NCI-H524 (cell line): ENCODE measurements around the gene TTC29.
A peak's percentile ranks its signal among the peaks of the same experiment; 100 is the strongest.
"Not testable (repeated sequence)": the region's sequence is repeated elsewhere in the genome, so short reads cannot be mapped to it uniquely, and the experiment has no call there.

Source experiments
- DNase-seq, 2 experiments: peaks; one replicate each; lab custom pipeline; 2025; lab: John Stamatoyannopoulos, UW

Gene TTC29

DNA sequence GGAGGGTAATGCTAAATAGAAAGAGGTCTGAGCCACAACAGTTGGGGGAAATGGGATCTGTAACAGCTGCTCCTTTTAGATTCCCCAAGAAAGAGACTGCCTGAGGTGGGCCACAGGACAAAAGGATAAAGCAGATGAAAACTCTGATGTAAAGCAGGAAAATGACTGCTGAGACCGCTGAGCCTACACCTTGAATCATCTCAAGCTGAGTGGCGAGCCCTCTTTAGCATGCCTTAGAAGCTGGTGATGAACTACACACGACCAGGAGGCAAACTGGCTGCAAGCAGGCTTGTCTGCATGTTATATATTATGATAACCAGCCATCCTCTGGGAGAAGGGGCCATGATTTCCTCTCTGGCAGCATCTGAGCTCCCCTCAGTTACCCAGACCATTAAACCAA, 88.4 kb downstream of the TTC29 start:
- no peak for DNase-seq

- peak; percentile 7 to 54 for DNase-seq
Measured at GRCh38 chr4:146855761-146856160, 89.9 kb downstream of the TTC29 start.

GRCh38 chr4:146852360-146852759, 93.3 kb downstream of the TTC29 start:
- DNase-seq = no peak

DNA sequence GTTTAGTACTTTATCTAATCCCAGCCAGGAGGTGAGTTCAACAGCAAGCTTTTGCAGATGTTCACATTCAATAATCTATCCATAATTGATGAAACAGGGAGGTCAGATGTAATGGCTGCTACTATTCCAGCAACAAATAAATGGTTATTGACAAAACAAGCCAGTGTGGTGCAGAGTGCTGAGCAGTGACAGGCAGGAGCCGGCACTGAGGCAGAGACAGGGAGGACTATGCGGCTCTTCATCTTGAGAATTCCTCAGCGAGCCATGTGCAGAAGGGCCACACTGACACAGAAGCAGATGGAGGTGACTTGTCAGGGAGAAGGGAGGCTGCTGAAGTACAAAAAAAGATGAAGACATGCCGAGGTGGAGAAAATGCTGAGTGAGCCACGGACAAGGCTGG, 98.3 kb downstream of the TTC29 start:
- DNase-seq = no peak

DNA sequence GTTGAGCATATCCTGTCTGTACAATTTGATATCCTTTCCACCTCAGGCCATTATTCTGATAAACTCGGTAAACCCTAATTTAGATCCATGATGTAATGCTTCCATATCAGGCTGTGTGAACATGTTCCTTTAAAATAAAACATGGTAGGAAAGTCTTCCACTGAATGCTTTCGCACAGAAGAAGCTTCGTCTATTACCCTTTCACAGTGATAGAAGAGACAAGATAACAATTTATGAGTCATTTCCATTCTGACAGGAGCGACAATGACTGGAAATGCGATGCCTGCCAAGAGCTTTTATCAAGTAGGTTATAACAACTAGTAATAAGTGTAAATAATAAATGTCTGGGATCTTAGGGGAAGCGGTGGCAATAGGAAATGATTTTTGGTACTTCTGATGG, 98.8 kb downstream of the TTC29 start:
- no peak for DNase-seq

- DNase-seq = no peak
Measured at GRCh38 chr4:146844761-146845160, 100.9 kb downstream of the TTC29 start.

DNA sequence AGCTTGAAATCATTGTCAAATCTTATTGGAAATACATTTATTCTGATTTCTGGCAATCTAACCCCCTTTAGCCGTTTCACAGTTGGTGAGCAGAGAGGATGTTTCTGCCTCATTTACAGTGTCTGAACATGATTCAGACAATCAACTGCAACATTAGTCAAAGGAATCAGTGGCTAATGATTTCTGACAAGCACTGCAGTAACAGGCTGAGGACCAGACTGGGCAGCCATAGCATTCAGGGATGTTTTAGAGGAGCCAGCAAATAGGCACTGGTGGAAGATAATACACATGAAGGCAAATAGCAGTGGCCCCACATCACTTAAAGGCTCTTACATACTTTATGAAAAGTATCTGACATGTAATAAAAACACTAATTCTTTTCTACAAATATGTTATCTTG, 102.8 kb downstream of the TTC29 start:
- DNase-seq = no peak

- DNase-seq = no peak
Measured at GRCh38 chr4:146840731-146841130, 104.9 kb downstream of the TTC29 start.

DNA sequence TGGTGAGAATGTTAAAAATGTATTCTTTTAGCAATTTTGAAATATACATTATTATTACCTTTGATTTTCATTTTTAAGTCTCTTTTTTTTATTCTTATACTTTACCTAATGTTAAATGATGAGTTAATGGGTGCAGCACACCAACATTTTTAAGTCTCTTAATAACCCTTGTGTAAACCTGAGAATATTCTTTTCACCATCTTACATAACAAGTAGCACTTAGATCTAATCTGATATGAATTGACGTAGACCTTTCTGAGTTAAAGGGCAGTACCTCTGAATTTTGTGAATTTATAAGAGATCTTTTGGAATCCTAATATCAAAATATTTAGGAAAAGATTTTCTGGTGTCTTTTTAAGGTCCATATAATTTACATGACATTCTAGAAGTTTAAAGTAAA, 110.6 kb downstream of the TTC29 start:
- no peak for DNase-seq

DNA sequence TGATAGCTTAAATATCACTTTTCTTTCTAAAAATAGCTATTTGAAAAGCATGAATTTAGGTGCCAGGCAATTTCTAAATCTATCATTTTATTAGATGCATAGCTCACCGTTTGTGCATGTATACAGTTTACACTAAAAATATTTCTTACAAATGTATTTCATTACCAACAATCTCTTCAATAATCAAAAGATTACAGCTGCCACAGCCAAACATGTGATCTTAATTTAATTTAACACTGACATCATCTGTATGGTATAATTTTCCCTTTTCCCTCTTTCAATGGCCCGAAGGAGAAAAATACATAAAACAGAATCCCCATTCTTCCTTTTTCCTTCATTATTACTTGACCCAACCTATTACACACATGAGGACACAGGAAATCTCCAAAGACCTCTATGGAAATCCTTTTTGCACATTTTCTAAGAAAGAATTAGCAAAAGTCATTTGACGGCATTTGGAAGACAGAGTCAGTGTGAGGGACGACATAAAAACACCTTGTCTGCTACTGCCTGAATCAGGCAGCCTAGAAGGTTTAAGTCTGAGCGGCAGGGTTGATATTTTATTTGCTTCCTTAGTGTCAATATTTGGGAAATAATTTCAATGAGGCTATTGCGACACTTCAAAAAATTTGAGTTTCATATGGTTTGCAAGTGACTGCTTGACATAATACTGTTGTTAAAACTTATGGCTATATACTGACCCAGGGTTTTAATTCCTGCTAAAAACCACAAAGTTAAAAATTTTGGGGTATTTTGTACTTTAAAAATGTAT, 111.2 kb downstream of the TTC29 start:
- DNase-seq = no peak

DNA sequence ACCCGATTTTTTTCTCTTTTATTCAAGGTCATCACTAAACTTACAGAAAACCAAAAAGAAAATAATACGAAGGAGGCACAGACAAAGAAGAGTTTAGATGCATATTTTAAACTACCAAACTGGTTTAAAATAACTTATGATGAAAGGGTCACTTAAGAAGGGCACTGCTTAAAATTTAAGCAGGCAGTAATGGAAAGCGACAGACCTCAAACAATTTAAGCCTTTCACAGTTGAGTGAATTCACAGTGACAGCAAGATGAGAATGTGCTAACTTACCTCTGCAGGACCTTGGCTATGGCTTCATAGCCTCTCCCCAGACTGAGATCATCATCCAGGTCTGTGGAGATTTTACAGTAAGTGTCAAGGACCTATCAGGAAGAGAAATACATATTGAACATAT, 112.1 kb downstream of the TTC29 start:
- DNase-seq = peak; percentile 1 to 7

- not testable (repeated sequence) for DNase-seq
Measured at GRCh38 chr4:146822980-146823379, 122.7 kb downstream of the TTC29 start.

- no peak for DNase-seq
Measured at GRCh38 chr4:146814750-146815149, 130.9 kb downstream of the TTC29 start.

DNA sequence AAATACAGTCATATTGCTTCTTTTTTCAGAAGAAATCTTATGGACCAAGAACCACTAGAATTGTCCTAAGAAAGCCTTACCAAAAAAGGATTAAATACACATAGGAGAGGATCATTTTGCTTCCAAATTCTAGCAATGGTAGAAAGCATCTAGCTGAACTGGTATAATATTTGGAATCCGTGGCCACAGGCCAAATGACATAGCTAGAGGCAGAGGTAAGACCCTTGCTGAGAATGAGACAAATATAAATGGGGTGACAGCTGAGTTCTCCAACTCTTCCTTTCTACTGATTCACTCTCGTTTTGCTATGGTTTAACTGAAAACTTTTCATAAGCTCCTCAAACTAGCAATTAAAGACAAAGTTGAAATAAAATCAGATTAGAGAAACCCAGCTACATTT, 150.0 kb downstream of the TTC29 start:
- no peak for DNase-seq

DNA sequence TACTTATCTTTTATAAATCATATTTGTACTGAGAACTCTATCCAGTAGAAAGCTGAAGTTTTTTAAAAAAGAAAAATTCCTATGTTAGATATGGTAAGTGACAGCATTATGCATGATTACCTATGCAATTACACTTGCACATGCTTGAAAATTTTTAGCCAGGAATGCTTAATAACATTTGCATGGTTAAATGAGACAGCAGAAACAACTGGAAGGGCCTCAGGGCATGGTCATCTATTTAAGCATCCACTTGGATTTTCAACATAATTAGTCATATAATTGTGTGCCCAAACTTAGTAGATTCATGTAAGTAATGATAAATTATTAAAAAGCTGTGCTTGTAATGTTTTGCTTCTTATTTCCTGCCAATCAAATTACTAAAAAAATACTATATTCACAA, 151.9 kb downstream of the TTC29 start:
- no peak for DNase-seq

- DNase-seq = no peak
Measured at GRCh38 chr4:146791439-146791838, 154.2 kb downstream of the TTC29 start.

- DNase-seq = no peak
Measured at GRCh38 chr4:146790515-146790914, 155.1 kb downstream of the TTC29 start.

DNA sequence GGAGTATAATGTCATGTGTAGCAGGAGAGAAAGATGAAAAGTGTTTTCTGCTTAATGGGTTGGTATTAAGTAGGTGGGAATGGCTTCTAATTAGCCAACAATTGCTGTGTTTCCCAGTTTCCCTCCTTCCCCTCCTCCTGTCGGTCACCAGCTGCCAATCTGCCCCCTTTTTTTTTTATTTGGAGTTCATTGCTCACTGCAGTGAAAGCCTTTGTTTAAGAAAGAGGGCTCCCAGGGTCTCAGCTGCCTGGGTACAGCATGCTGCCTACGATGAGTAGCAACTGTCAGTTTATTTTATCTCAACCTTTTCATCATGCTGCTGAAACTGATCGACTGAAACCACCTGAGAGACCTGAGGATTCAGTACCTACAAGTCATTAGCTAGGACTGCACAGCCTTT, 157.9 kb downstream of the TTC29 start:
- peak in 1 of 2 experiments; percentile 0 for DNase-seq

GRCh38 chr4:146776691-146777090, 169.0 kb downstream of the TTC29 start:
- DNase-seq = no peak

DNA sequence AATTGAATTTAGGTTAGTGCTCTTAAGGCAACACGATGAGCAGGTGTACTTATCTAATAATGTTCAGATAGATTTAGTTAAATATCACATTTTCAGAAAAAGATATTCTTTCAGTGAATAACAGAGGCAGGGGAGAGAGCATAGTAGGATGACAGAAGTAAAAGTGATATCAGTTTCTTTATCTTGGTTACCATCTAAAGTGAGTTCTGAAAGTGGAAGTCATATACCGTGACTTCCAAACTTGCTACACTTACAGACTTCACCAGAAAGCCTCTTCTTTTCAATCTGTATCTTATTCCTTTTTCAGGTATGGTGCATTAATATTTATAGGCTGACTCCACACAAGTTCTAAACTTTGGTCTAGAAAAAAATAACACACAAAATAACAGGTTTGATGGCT, 182.1 kb downstream of the TTC29 start:
- DNase-seq = no peak

GRCh38 chr4:146762016-146762415, 183.6 kb downstream of the TTC29 start:
- DNase-seq = no peak

- no peak for DNase-seq
Measured at GRCh38 chr4:146742416-146742815, 203.2 kb downstream of the TTC29 start.

- no peak for DNase-seq
Measured at GRCh38 chr4:146739182-146739581, 206.5 kb downstream of the TTC29 start.

GRCh38 chr4:146723519-146723918, 222.1 kb downstream of the TTC29 start:
- not testable (repeated sequence) for DNase-seq
